ENCODE data around the gene CZIB.

- TF ChIP-seq CTCF (conservative IDR thresholded peaks at IDR 0.05) (no peak), EZH2 (IDR thresholded peaks at IDR 0.05; ENCODE audit: low read depth) (no peak)
These were observed 23.7 kb upstream of the CZIB start for GRCh38 chr1:53244141-53244540.

Data from PC-9 (cell line).